GM23248 (cell line): Measurements from ENCODE around the gene LIMS2.

Experiments
- EZH2 ChIP-seq: fragments of 200-600 bp; sonication (generic); IDR thresholded peaks from 2 replicates; pipeline ENCODE4 v1.6.1; 2018; ENCODE audit warnings: antibody characterized with exemption, mild to moderate bottlenecking; ENCODE audit not compliant: insufficient read depth, poor library complexity, severe bottlenecking
- EZH2phosphoT487 ChIP-seq: fragments of 200-600 bp; sonication (generic); IDR thresholded peaks from 2 replicates; pipeline ENCODE4 v1.6.1; 2018; ENCODE audit warnings: antibody characterized with exemption, moderate library complexity, mild to moderate bottlenecking, low read depth; ENCODE audit not compliant: insufficient read depth

DNA sequence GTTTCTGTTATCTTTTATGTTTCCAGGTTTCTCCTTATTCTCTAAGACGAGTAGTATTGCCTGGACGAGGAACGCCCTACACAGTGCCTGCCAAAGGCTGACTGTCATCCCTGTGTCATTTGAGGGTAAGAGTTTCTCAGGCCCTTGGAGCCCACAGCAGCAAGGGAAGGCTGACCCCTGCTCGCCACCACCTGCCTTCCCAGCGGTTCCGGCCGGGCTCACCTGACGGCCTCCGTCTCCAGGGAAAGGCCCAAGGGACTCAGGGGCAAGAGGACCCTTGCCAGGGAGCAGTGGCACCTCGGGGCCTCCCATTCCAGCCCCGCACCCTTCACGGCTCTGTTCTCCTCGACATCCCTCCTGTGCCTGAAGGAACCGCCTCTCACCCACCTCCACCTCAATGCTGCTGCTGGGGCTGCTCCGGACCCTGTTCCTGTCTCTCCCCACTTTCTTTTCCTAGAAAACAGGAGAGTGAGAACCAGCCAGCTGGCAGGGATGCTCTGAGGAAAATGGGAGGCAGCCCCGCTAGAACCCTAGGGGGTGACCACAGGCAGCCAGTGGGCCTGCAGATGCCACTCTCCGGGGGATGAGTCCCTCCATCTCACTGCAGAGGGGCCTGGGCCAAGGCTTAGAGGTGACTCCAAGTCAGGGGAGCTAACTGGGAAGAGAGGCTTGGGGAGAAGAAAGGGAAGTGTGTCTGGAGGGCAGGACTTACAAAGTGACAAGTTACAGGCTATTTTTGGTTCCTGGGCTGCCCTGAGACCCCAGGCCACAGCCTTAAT, 1.9 kb downstream of the LIMS2 start:
- TF ChIP-seq EZH2 (no peak), EZH2phosphoT487 (no peak)
